Activated B cell treated with CpG ODN at 0.5 μM for 24 hours (primary cell): ENCODE data around the gene MBD6. TPM values are rescaled to one million over a fixed set of nuclear protein-coding genes. Genes with fewer than 3 reads are reported as not detected.
"Not testable (repeated sequence)": the region's sequence is repeated elsewhere in the genome, so short reads cannot be mapped to it uniquely, and the experiment has no call there.

Experiments used
- ATAC-seq: fragments of 200-7000 bp; cut with Tn5 transposase; one replicate; pipeline ENCODE4 v1.10.0; 2021; ENCODE audit warnings: low read depth, mild to moderate bottlenecking, moderate library complexity
- CTCF ChIA-PET: fragments of 350-600 bp; sonication (Branson Sonifier 250); formaldehyde crosslinking; loops from one replicate; lab custom pipeline; 2021; ENCODE audit warnings: antibody characterized with exemption; lab: Charles Lee
- POLR2A ChIA-PET: fragments of 350-600 bp; sonication (Branson Sonifier 250); formaldehyde crosslinking; loops from one replicate; lab custom pipeline; 2021; ENCODE audit warnings: antibody characterized with exemption; lab: Charles Lee
- DNase-seq: peaks from one replicate; pipeline ENCODE4 v3.0.0; 2022
- H3K27ac Mint-ChIP-seq: one replicate; pipeline ENCODE4 v1.8.0; 2020; ENCODE audit warnings: mixed read lengths
- H3K27me3 Mint-ChIP-seq: one replicate; pipeline ENCODE4 v1.8.0; 2021; ENCODE audit warnings: mixed read lengths
- H3K36me3 Mint-ChIP-seq: one replicate; pipeline ENCODE4 v1.8.0; 2021; ENCODE audit warnings: low read depth, mixed read lengths
- H3K4me1 Mint-ChIP-seq: one replicate; pipeline ENCODE4 v1.8.0; 2021; ENCODE audit warnings: mixed read lengths
- H3K4me3 Mint-ChIP-seq: one replicate; pipeline ENCODE4 v1.8.0; 2020; ENCODE audit warnings: mild to moderate bottlenecking, mixed read lengths
- H3K9me3 Mint-ChIP-seq: one replicate; pipeline ENCODE4 v1.8.0; 2020; ENCODE audit warnings: mixed read lengths
- CTCF ChIP-seq: fragments of 200-600 bp; IDR thresholded peaks from one replicate; pipeline ENCODE4 v1.8.0; 2022; ENCODE audit warnings: antibody characterized with exemption, mild to moderate bottlenecking
- intact Hi-C: fragments of 100-400 bp; cut with micrococcal nuclease; formaldehyde crosslinking; loops from one replicate; pipeline ENCODE4 v1.15.1; 2024
- total RNA-seq: library from RNA; stranded (reverse); gene quantifications from 2 replicates; pipeline ENCODE4 v1.2.3, GENCODE V29; 2022

Gene MBD6
- total RNA-seq, 1 donor from 2014 or later: 105 TPM

GRCh38 chr12:57558864-57559263 lies 36.2 kb downstream of the MBD6 start:
- H3K27me3 Mint-ChIP-seq: peaks cover 15% of the 10 kb centered on the region
- intact Hi-C loops: no loop called here
- ChIA-PET POLR2A (interaction anchor here (0.6 kb wide), 1 partner anchor 1609 kb away, joined by 3 read pairs; no protein-coding TSS in a partner anchor), CTCF (no interaction called here)
- H3K4me1 Mint-ChIP-seq: no peaks in the 10 kb centered on the region
- TF ChIP-seq CTCF: no peak
- no peaks in the 10 kb centered on the region for H3K9me3 Mint-ChIP-seq
- DNase-seq: no peak
- no peak overlapping the region for H3K27ac Mint-ChIP-seq
- no peak for ATAC-seq
- H3K4me3 Mint-ChIP-seq: no peak overlapping the region
- H3K36me3 Mint-ChIP-seq: no peaks in the 10 kb centered on the region

- TF ChIP-seq CTCF: no peak
- H3K9me3 Mint-ChIP-seq: no peaks in the 10 kb centered on the region
- H3K36me3 Mint-ChIP-seq: no peaks in the 10 kb centered on the region
- POLR2A ChIA-PET: no interaction called here
- ATAC-seq: no peak
- H3K4me1 Mint-ChIP-seq: no peaks in the 10 kb centered on the region
- no peak overlapping the region for H3K27ac Mint-ChIP-seq
- intact Hi-C loops: no loop called here
- CTCF ChIA-PET: no interaction called here
- H3K27me3 Mint-ChIP-seq: peaks cover 21% of the 10 kb centered on the region
- no peak overlapping the region for H3K4me3 Mint-ChIP-seq
- DNase-seq: no peak
Measured at GRCh38 chr12:57560516-57560915, 37.9 kb downstream of the MBD6 start.

GRCh38 chr12:57561117-57561516 lies 38.5 kb downstream of the MBD6 start:
- H3K4me1 Mint-ChIP-seq, CTCF ChIA-PET, ATAC-seq, H3K4me3 Mint-ChIP-seq, POLR2A ChIA-PET, H3K27ac Mint-ChIP-seq, H3K36me3 Mint-ChIP-seq, DNase-seq, intact Hi-C loops, H3K9me3 Mint-ChIP-seq: not testable (repeated sequence)
- peaks cover 21% of the 10 kb centered on the region for H3K27me3 Mint-ChIP-seq

- H3K36me3 Mint-ChIP-seq: no peaks in the 10 kb centered on the region
- DNase-seq (no peak), ATAC-seq (no peak)
- no peak for TF ChIP-seq CTCF
- POLR2A ChIA-PET: no interaction called here
- H3K4me3 Mint-ChIP-seq: no peak overlapping the region
- no peaks in the 10 kb centered on the region for H3K9me3 Mint-ChIP-seq
- H3K27ac Mint-ChIP-seq: no peak overlapping the region
- intact Hi-C loops: no loop called here
- no peaks in the 10 kb centered on the region for H3K4me1 Mint-ChIP-seq
- H3K27me3 Mint-ChIP-seq: peaks cover 23% of the 10 kb centered on the region
- CTCF ChIA-PET: no interaction called here
Measured at GRCh38 chr12:57563358-57563757, 40.7 kb downstream of the MBD6 start.

GRCh38 chr12:57564178-57564740 lies 41.6 kb downstream of the MBD6 start:
- ATAC-seq: no peak
- Mint-ChIP-seq H3K4me3 (no peak overlapping the region), H3K9me3 (no peaks in the 10 kb centered on the region), H3K4me1 (no peaks in the 10 kb centered on the region), H3K36me3 (no peaks in the 10 kb centered on the region), H3K27ac (no peak overlapping the region), H3K27me3 (peaks cover 29% of the 10 kb centered on the region)
- DNase-seq: no peak
- intact Hi-C loops: no loop called here
- CTCF ChIA-PET: no interaction called here
- POLR2A ChIA-PET: no interaction called here
- no peak for TF ChIP-seq CTCF

GRCh38 chr12:57568838-57569237 lies 46.2 kb downstream of the MBD6 start:
- H3K4me1 Mint-ChIP-seq: no peaks in the 10 kb centered on the region
- H3K27me3 Mint-ChIP-seq: peaks cover 14% of the 10 kb centered on the region
- ChIA-PET CTCF (no interaction called here), POLR2A (no interaction called here)
- no peak overlapping the region for H3K27ac Mint-ChIP-seq
- intact Hi-C loops: no loop called here
- H3K9me3 Mint-ChIP-seq: no peaks in the 10 kb centered on the region
- ATAC-seq (no peak), DNase-seq (no peak)
- no peak overlapping the region for H3K4me3 Mint-ChIP-seq
- no peak for TF ChIP-seq CTCF
- H3K36me3 Mint-ChIP-seq: no peaks in the 10 kb centered on the region
